H1 (cell line): ENCODE measurements around the gene PTCH2. TPM values are rescaled to one million over a fixed set of nuclear protein-coding genes. Genes with fewer than 3 reads are reported as not detected.

ENCODE experiments used
- CTCF ChIA-PET: fragments of 300-600 bp; sonication (Branson Sonifier 250); formaldehyde crosslinking; loops from one replicate; lab custom pipeline; 2021; ENCODE audit not compliant: partially characterized antibody; lab: Charles Lee
- POLR2A ChIA-PET: fragments of 300-600 bp; sonication (Branson Sonifier 250); formaldehyde crosslinking; loops from one replicate; lab custom pipeline; 2021; ENCODE audit warnings: inconsistent platforms; ENCODE audit not compliant: partially characterized antibody; lab: Charles Lee
- DNase-seq, 2 experiments: peaks; one replicate each; pipeline versions ENCODE4 v3.0.0 to v3.0.0-alpha.2; 2010 to 2022; ENCODE audit warnings: low spot score in 2 of 2, low read depth in 1 of 2, mixed read lengths in 1 of 2
- FAIRE-seq: peaks from 2 replicates; lab custom pipeline; 2011; peaks lifted over from hg19 to GRCh38; lab: Jason Lieb, UNC
- H2AFZ ChIP-seq: 2 replicates; pipeline ENCODE4 v1.8.1; 2012; ENCODE audit warnings: low read length, inconsistent platforms
- H2AK5ac ChIP-seq: 2 replicates; pipeline ENCODE4 v1.6.1; 2013; ENCODE audit warnings: low read depth, low read length
- H2BK120ac ChIP-seq: replicated peaks from 2 replicates; pipeline ENCODE3; 2013; ENCODE audit warnings: low read depth, low read length, inconsistent platforms
- H2BK12ac ChIP-seq: 2 replicates; pipeline ENCODE4 v1.6.1; 2013; ENCODE audit warnings: low read depth, low read length
- H2BK15ac ChIP-seq: 2 replicates; pipeline ENCODE4 v1.6.1; 2013; ENCODE audit warnings: low read length
- H2BK20ac ChIP-seq: 2 replicates; pipeline ENCODE4 v1.6.1; 2013; ENCODE audit warnings: low read length
- H2BK5ac ChIP-seq: 2 replicates; pipeline ENCODE4 v1.6.1; 2013; ENCODE audit warnings: low read depth, low read length
- H3K14ac ChIP-seq: 2 replicates; pipeline ENCODE4 v1.6.1; 2013; ENCODE audit warnings: inconsistent platforms; ENCODE audit not compliant: insufficient read length
- H3K18ac ChIP-seq: 2 replicates; pipeline ENCODE4 v1.6.1; 2013; ENCODE audit warnings: low read length; ENCODE audit errors: extremely low read depth
- H3K23ac ChIP-seq: 2 replicates; pipeline ENCODE4 v1.6.1; 2013; ENCODE audit warnings: inconsistent platforms; ENCODE audit not compliant: insufficient read length
- H3K23me2 ChIP-seq: 2 replicates; pipeline ENCODE4 v1.6.1; 2013; ENCODE audit warnings: low read depth, low read length
- H3K27ac ChIP-seq: 2 replicates; pipeline ENCODE4 v1.6.1; 2011; ENCODE audit warnings: low read depth, low read length, inconsistent platforms
- H3K27me3 ChIP-seq, 4 experiments: replicated peaks in 1 of 4; 1 replicate in 1 of 4; 2 replicates in 3 of 4; pipeline versions ENCODE4 v1.6.1 to v1.8.1; 2011 to 2013; ENCODE audit warnings: low read length in 3 of 4, mild to moderate bottlenecking in 3 of 4, inconsistent platforms in 2 of 4, mixed read lengths in 2 of 4, moderate library complexity in 1 of 4; ENCODE audit not compliant: control insufficient read depth in 3 of 4, insufficient read depth in 3 of 4; ENCODE audit errors: extremely low read depth in 1 of 4
- H3K36me3 ChIP-seq, 4 experiments: 2 replicates each; pipeline versions ENCODE4 v1.6.1 to v1.8.1; 2011 to 2013; ENCODE audit warnings: mild to moderate bottlenecking in 4 of 4, low read length in 3 of 4, moderate library complexity in 2 of 4, control low read depth in 1 of 4, inconsistent platforms in 1 of 4; ENCODE audit not compliant: insufficient read depth in 4 of 4, control insufficient read depth in 2 of 4
- H3K4ac ChIP-seq: replicated peaks from 2 replicates; pipeline ENCODE3; 2013; ENCODE audit warnings: low read length, low read depth, mixed read lengths, inconsistent platforms; ENCODE audit not compliant: insufficient read length
- H3K4me1 ChIP-seq, 4 experiments: replicated peaks in 1 of 4; 1 replicate in 1 of 4; 2 replicates in 3 of 4; pipeline versions ENCODE4 v1.6.1 to v1.8.1; 2011 to 2013; ENCODE audit warnings: low read length in 3 of 4, inconsistent platforms in 2 of 4, mixed read lengths in 1 of 4; ENCODE audit not compliant: insufficient read depth in 4 of 4, control insufficient read depth in 3 of 4
- H3K4me2 ChIP-seq, 2 experiments: 2 replicates each; pipeline versions ENCODE4 v1.6.1 to v1.8.1; 2011 to 2013; ENCODE audit warnings: low read depth in 2 of 2, low read length in 2 of 2, control low read depth in 1 of 2, inconsistent platforms in 1 of 2, mild to moderate bottlenecking in 1 of 2; ENCODE audit not compliant: insufficient read depth in 1 of 2
- H3K4me3 ChIP-seq, 4 experiments: fragments of 200-600, 300-600 bp in 1 of 4; sonication (generic), shearing (Covaris generic), sonication (Bioruptor Twin) in 1 of 4; 2 replicates each; pipeline versions ENCODE4 v1.5.1 to v1.8.1; 2011 to 2016; ENCODE audit warnings: low read length in 4 of 4, low read depth in 3 of 4, control low read depth in 2 of 4, inconsistent platforms in 2 of 4, mild to moderate bottlenecking in 2 of 4, mixed read lengths in 1 of 4, moderate library complexity in 1 of 4; ENCODE audit not compliant: insufficient read depth in 2 of 4; ENCODE audit errors: extremely low read depth in 1 of 4
- H3K56ac ChIP-seq: replicated peaks from 2 replicates; pipeline ENCODE3; 2013; ENCODE audit warnings: low read depth, mild to moderate bottlenecking, mixed read lengths, low read length, inconsistent platforms; ENCODE audit not compliant: insufficient read length
- H3K79me1 ChIP-seq: 2 replicates; pipeline ENCODE4 v1.6.1; 2013; ENCODE audit warnings: low read depth, low read length, control low read depth
- H3K79me2 ChIP-seq, 2 experiments: 2 replicates each; pipeline versions ENCODE4 v1.6.1 to v1.8.1; 2012 to 2013; ENCODE audit warnings: low read length in 2 of 2, mild to moderate bottlenecking in 2 of 2, inconsistent platforms in 1 of 2; ENCODE audit not compliant: insufficient read depth in 2 of 2, control insufficient read depth in 1 of 2
- H3K9ac ChIP-seq, 4 experiments: replicated peaks in 1 of 4; 1 replicate in 1 of 4; 2 replicates in 3 of 4; pipeline versions ENCODE4 v1.6.1 to v1.8.1; 2011 to 2013; ENCODE audit warnings: low read depth in 3 of 4, low read length in 3 of 4, control low read depth in 2 of 4, mild to moderate bottlenecking in 2 of 4, moderate library complexity in 2 of 4, inconsistent platforms in 1 of 4; ENCODE audit errors: extremely low read depth in 1 of 4
- H3K9me3 ChIP-seq, 2 experiments: 2 replicates each; pipeline versions ENCODE4 v1.6.1 to v1.8.1; 2012 to 2013; ENCODE audit warnings: mild to moderate bottlenecking in 2 of 2, moderate library complexity in 2 of 2, control low read depth in 1 of 2, inconsistent platforms in 1 of 2, low read depth in 1 of 2, low read length in 1 of 2, mixed read lengths in 1 of 2; ENCODE audit not compliant: insufficient read depth in 2 of 2
- H4K20me1 ChIP-seq, 2 experiments: replicated peaks in 1 of 2; 2 replicates each; pipeline versions ENCODE3 to v1.8.1; 2011 to 2013; ENCODE audit warnings: inconsistent platforms in 2 of 2, low read length in 2 of 2, mild to moderate bottlenecking in 1 of 2; ENCODE audit not compliant: insufficient read depth in 2 of 2, control insufficient read depth in 1 of 2
- H4K5ac ChIP-seq: 2 replicates; pipeline ENCODE4 v1.6.1; 2013; ENCODE audit warnings: low read length, low read depth, mixed read lengths, inconsistent platforms; ENCODE audit not compliant: insufficient read length
- H4K8ac ChIP-seq: 2 replicates; pipeline ENCODE4 v1.8.0; 2013; ENCODE audit warnings: mild to moderate bottlenecking, moderate library complexity, low read length, inconsistent platforms; ENCODE audit not compliant: insufficient read depth; ENCODE audit errors: extremely low read depth
- H4K91ac ChIP-seq: replicated peaks from 2 replicates; pipeline ENCODE3; 2013; ENCODE audit warnings: low read length, mixed read lengths, inconsistent platforms; ENCODE audit not compliant: insufficient read length
- CBX5 ChIP-seq: fragments of 300-800, 300-1000 bp; sonication (generic); IDR thresholded peaks from 2 replicates; pipeline ENCODE4 v1.7.1; 2016; ENCODE audit warnings: antibody characterized with exemption, low read length, low read depth
- CTBP2 ChIP-seq: IDR thresholded peaks from 2 replicates; pipeline ENCODE4 v1.7.0; 2011; ENCODE audit warnings: borderline replicate concordance, mild to moderate bottlenecking, moderate library complexity, mixed read lengths, low read length; ENCODE audit not compliant: insufficient read depth, insufficient read length
- GABPA ChIP-seq: IDR thresholded peaks from 2 replicates; pipeline ENCODE4 v1.6.1; 2011; ENCODE audit warnings: mild to moderate bottlenecking, low read length, moderate library complexity, borderline replicate concordance; ENCODE audit not compliant: insufficient read depth
- HDAC6 ChIP-seq: IDR thresholded peaks from one replicate; pipeline ENCODE4 v1.7.1; 2012; ENCODE audit warnings: low read depth, mild to moderate bottlenecking, inconsistent platforms, low read length, moderate library complexity
- KDM4A ChIP-seq: IDR thresholded peaks from one replicate; pipeline ENCODE4 v1.7.1; 2012; ENCODE audit warnings: low read depth, mild to moderate bottlenecking, moderate library complexity, low read length, inconsistent platforms; ENCODE audit not compliant: severe bottlenecking
- SUZ12 ChIP-seq: fragments of 200-600 bp; sonication (generic); IDR thresholded peaks from 2 replicates; pipeline ENCODE4 v1.6.1; 2012; ENCODE audit warnings: mild to moderate bottlenecking, inconsistent platforms, low read length, moderate library complexity, mixed read lengths
- TAF1 ChIP-seq: IDR thresholded peaks from 2 replicates; pipeline ENCODE4 v1.6.1; 2011; ENCODE audit warnings: mild to moderate bottlenecking, low read depth, low read length
- TCF12 ChIP-seq: IDR thresholded peaks from 2 replicates; pipeline ENCODE4 v1.6.1; 2011; ENCODE audit warnings: low read depth, mild to moderate bottlenecking, low read length
- YY1 ChIP-seq: IDR thresholded peaks from 2 replicates; pipeline ENCODE4 v1.6.1; 2011; ENCODE audit warnings: low read depth, mild to moderate bottlenecking, low read length
- WGBS, 2 experiments: shearing (Covaris generic) in 1 of 2; methylation state at CpG; one replicate each; pipeline versions ENCODE4 v1.1.6 to v1.1.7; 2013 to 2015; ENCODE audit warnings: low lambda C conversion rate in 2 of 2, mixed read lengths in 2 of 2, inconsistent platforms in 1 of 2, low coverage in 1 of 2, missing lambda C conversion rate in 1 of 2; ENCODE audit not compliant: insufficient replicate concordance in 2 of 2, insufficient coverage in 1 of 2, insufficient read length in 1 of 2; ENCODE audit errors: extremely low coverage in 1 of 2, missing lambda C conversion rate in 1 of 2; 5-methylcytosine and 5-hydroxymethylcytosine counted together
- polyA plus RNA-seq, 7 experiments: library from polyadenylated mRNA; depleted of rRNA in 3 of 7; stranded (reverse) in 5 of 7; unstranded in 2 of 7; fragments of >200 nt in 5 of 7; fragments of 200-250 nt in 2 of 7; gene quantifications; 1 replicate in 5 of 7; 2 replicates in 1 of 7; 4 replicates in 1 of 7; pipeline versions ENCODE4 v1.2.1 to v1.2.3, GENCODE V29; 2011 to 2013; ENCODE audit warnings: missing spikeins in 2 of 7, mixed read lengths in 2 of 7
- total RNA-seq: library from RNA; stranded (reverse); fragmentation: NEBNext Ultra II Directional; extraction: Animal tissue kit (Norgen Biotek cat#: 25700); gene quantifications from 2 replicates; pipeline ENCODE4 v1.2.1, GENCODE V29; 2021
- TF ChIP-seq, protein P1 (sequence below): IDR thresholded peaks from 2 replicates; pipeline ENCODE4 v1.6.1; 2011; ENCODE audit warnings: low read depth, mild to moderate bottlenecking, low read length; ENCODE audit not compliant: insufficient read depth

PTCH2 gene
- total and polyA plus RNA-seq, 2 of the 8 experiments (the other 6 are each of a cell fraction or from before 2014, with no cell fraction given), result 0.35 to 1.2 TPM

- Histone ChIP-seq H3K14ac (no peak within 1 kb of the TSS), H3K18ac (peak within 1 kb of the TSS; percentile 84), H4K5ac (peak within 1 kb of the TSS; percentile 69), H3K36me3 (peaks cover 0 to 16% (median 10%) of the 10 kb centered on the region in 4 experiments; a peak in 5 of 8 replicates), H3K27ac (peak within 1 kb of the TSS; percentile 96), H3K23me2 (no peaks in the 10 kb centered on the region; the same call in 1 of the 2 replicates), H3K4ac (peak within 1 kb of the TSS; percentile 71), H2BK15ac (peak within 1 kb of the TSS; percentile 100), H2BK12ac (peak within 1 kb of the TSS; percentile 100), H3K23ac (no peak within 1 kb of the TSS), H3K27me3 (peaks cover 0 to 2% (median 0%) of the 10 kb centered on the region in 4 experiments; a peak in 3 of 7 replicates), H4K8ac (peak within 1 kb of the TSS; percentile 84), H3K4me2 (peak within 1 kb of the TSS; percentile 56 to 58), H2BK20ac (peak within 1 kb of the TSS; percentile 99), H3K4me1 (peaks cover 10 to 37% (median 28%) of the 10 kb centered on the region in 4 experiments), H4K20me1 (peaks cover 0 to 5% of the 10 kb centered on the region in 2 experiments), H3K79me1 (no peaks in the 10 kb centered on the region), H3K56ac (no peak within 1 kb of the TSS), H2AK5ac (peak within 1 kb of the TSS; percentile 97), H2AFZ (no peak within 1 kb of the TSS), H2BK120ac (peak within 1 kb of the TSS; percentile 71), H3K9me3 (no peaks in the 10 kb centered on the region), H3K9ac (peak within 1 kb of the TSS in 3 of 4 experiments; percentile 42 to 80 (median 74); a peak in 4 of 7 replicates), H3K79me2 (no peaks in the 10 kb centered on the region), H4K91ac (peak within 1 kb of the TSS; percentile 92), H2BK5ac (peak within 1 kb of the TSS; percentile 98), H3K4me3 (peak within 1 kb of the TSS in 2 of 4 experiments; percentile 5 to 37; a peak in 3 of 8 replicates)
- no peak for DNase-seq
- ChIA-PET CTCF (interaction anchor here (0.6 to 5.4 kb wide), 11 partner anchors 8 to 90 kb away, joined by 3 to 37 read pairs (median 10); partner anchors contain the start of gene BEST4), POLR2A (interaction anchor here (0.6 to 19.2 kb wide), 13 partner anchors 8 to 815 kb away, joined by 3 to 547 read pairs (median 18); partner anchors contain the start of genes BEST4, RNU5D-1 and RPS8)
- 79% methylated on average over 6 of the region's 7 CpGs; no CpG with 5 or more reads in 1 of the 2 experiments for WGBS, 2 experiments
- TF ChIP-seq TAF1 (peak; percentile 83; the same call in 1 of the 2 replicates), SUZ12 (no peak), HDAC6 (no peak), YY1 (0 out of 2 replicates have a peak, but pooled peaks have one; percentile 13), GABPA (no peak), KDM4A (no peak), CBX5 (no peak), CTBP2 (no peak), TCF12 (no peak)
- TF ChIP-seq, protein P1, sequence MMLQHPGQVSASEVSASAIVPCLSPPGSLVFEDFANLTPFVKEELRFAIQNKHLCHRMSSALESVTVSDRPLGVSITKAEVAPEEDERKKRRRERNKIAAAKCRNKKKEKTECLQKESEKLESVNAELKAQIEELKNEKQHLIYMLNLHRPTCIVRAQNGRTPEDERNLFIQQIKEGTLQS, result no peak
- FAIRE-seq, result no peak
Measured at GRCh38 chr1:44806704-44807363, 36.2 kb downstream of the PTCH2 start, which contains the start of gene DYNLT4. Gene DYNLT4, minus strand, starts transcription at chr1:44807351. Its CDS starts 683 bp downstream, at chr1:44806668.
